Urothelium cell line (cell line): Measurements from ENCODE around the gene ZNF214.
"Not testable (repeated sequence)": the region's sequence is repeated elsewhere in the genome, so short reads cannot be mapped to it uniquely, and the experiment has no call there.

ENCODE experiments used
- DNase-seq: peaks from one replicate; pipeline ENCODE4 v3.0.0; 2011; ENCODE audit warnings: low spot score, mixed read lengths
- FAIRE-seq: peaks from 2 replicates; lab custom pipeline; 2011; peaks lifted over from hg19 to GRCh38; lab: Jason Lieb, UNC

ZNF214 gene

GRCh38 chr11:6991227-6991626 lies 28.9 kb downstream of the ZNF214 start:
- FAIRE-seq = no peak
- no peak for DNase-seq

- DNase-seq = no peak
- FAIRE-seq = no peak
Observed at GRCh38 chr11:6988506-6988905, 31.6 kb downstream of the ZNF214 start.

GRCh38 chr11:6986487-6986886 lies 33.7 kb downstream of the ZNF214 start:
- no peak for DNase-seq
- no peak for FAIRE-seq

- FAIRE-seq (no peak), DNase-seq (no peak)
Observed at GRCh38 chr11:6979365-6979764, 40.8 kb downstream of the ZNF214 start.

- not testable (repeated sequence) for FAIRE-seq, DNase-seq
Observed at GRCh38 chr11:6969854-6970253, 50.3 kb downstream of the ZNF214 start.

- no peak for FAIRE-seq
- no peak for DNase-seq
Observed at GRCh38 chr11:6968816-6969215, 51.3 kb downstream of the ZNF214 start.

GRCh38 chr11:6962673-6963072 lies 57.5 kb downstream of the ZNF214 start:
- FAIRE-seq (no peak), DNase-seq (no peak)

- DNase-seq (no peak), FAIRE-seq (no peak)
Observed at GRCh38 chr11:6962141-6962540, 58.0 kb downstream of the ZNF214 start.

GRCh38 chr11:6954248-6954647 lies 65.9 kb downstream of the ZNF214 start:
- not testable (repeated sequence) for DNase-seq, FAIRE-seq
